Measurements from ENCODE around the gene GRK5.

GRCh38 chr10:119386666-119387065 lies 179.3 kb downstream of the GRK5 start:
- TF ChIP-seq POLR2A (IDR thresholded peaks at IDR 0.05) (no peak), CTCF (IDR thresholded peaks at IDR 0.05) (no peak), EP300 (IDR thresholded peaks at IDR 0.05) (no peak)

Measured in sigmoid colon (tissue), 4 donors.